ENCODE data around the gene MPHOSPH8.
"Not testable (repeated sequence)": the region's sequence is repeated elsewhere in the genome, so short reads cannot be mapped to it uniquely, and the experiment has no call there.

Gene MPHOSPH8

DNA sequence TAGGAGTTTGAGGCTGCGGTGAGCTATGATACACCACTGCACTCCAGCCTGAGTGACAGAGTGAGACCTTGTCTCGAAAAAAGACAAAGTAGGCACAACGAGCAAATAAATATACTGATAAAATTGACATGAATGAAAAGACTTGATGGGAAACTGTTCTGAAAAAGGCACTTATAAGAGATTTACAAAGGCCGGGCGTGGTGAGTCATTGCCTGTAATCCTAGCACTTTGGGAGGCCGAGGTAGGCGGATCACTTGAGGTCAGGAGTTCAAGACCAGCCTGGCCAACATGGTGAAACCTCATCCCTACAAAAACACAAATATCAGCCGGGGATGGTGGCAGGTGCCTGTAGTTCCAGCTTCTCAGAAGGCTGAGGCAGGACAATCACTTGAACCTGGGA is 58.0 kb downstream of the MPHOSPH8 start:
- not testable (repeated sequence) for DNase-seq

DNA sequence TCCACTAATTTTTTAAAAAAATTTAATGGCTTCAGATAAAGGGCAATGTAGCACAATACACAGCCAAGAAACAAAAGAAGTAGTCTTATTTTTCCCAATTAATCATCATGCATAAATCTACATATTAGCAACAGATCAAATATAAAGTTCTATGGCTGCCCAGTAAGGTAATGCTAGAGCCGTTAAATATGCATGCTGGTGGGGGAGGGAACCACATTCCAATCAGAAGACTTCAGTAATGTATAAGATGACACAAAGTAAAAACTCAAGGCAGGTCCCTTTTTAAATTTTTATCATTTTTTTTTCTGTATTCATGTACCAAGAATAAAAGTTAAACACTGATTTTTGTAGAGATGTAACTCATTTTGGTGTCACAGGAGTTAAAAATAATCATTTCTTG is 62.0 kb downstream of the MPHOSPH8 start:
- no peak for DNase-seq

DNA sequence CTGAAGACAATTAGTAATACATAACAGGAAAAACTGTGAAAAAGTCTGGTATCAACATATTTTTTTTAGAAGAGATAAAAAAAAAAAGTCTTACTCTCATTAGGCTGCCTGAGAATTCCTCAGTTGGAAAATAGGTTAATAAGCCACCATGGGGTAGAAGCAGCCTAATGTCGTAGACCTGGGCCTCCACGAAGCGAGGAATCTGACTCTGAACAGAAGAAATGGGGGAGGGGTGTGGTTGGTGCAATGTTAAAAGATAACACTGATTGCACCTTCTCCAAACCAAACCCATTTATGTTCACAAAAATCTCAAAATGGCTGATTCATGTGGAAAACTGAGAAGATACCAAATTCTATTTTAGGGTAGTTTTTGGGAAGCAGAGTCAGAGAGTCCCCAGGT is 62.4 kb downstream of the MPHOSPH8 start:
- DNase-seq = no peak

DNA sequence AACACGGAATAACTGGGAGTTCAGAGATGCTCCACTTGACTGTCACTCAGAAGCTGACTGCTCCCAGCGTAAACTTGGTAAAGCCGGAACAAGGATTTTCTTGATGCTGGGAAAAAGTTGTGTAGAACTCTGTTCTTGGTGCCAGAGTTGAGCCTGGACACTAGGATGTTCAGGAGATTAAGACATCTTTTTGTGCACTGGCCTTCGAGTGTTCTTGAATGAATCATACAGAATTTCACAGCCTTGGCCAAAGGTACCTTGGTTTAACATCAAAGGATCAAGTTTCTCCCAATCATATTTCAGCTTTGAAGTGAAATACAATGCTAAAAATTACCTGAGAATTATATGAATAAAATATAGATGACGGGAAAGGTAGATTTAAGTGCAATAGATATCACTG is 67.5 kb downstream of the MPHOSPH8 start:
- not testable (repeated sequence) for DNase-seq

DNA sequence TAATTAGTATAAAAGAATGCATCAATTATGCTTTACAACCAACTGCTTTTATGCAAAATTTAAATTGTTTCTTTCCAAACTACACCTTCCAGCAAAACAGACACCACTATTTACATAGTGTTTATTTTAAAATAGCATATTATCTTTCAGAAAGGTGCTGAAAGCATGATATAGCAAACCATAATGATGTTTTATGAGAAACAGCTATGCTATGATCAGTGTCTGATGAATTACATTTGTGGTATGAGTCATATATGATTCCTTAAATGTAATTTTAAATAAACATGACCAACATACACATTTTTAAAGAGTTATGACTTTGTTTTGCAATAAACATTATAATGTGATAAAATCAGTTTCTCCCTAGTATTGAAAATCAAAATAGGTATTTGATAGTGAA is 68.2 kb downstream of the MPHOSPH8 start:
- DNase-seq = not testable (repeated sequence)

DNA sequence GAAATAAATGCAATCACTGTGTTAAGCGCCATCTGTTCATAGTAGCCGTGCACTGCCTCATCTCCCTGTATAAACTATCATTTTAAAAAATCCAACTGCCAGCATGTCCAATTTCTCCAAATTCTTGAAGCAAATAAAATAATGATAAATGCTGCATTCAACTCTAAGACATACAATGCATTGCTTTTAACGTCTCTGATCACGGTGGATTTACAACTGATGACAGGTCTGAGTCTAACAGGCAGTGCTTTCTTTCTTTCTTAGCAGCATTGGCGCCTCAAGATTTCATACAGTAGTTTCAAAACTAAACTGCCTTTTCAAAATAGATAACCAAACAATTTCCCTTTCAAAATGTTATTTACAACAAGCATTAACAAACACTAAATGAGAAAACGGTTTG is 70.8 kb downstream of the MPHOSPH8 start:
- DNase-seq = not testable (repeated sequence)

DNA sequence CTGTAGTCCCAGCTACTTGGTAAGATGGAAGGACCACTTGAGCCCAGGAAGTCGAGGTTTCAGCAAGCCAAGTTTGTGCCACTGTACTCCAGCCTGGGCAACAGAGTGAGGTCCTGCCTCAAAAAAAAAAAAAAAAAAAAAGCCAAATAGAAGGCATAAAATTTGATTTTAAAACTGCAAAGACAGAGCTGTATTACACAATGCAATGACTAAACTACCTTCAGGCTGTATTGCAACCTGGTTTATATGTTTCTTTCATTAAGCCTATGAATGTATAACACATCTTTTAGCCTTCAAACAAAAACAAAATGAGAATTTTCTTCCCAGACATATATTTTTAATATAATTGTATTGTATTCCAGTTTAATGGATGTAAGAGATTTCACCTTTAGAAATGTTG is 75.6 kb downstream of the MPHOSPH8 start:
- not testable (repeated sequence) for DNase-seq

DNA sequence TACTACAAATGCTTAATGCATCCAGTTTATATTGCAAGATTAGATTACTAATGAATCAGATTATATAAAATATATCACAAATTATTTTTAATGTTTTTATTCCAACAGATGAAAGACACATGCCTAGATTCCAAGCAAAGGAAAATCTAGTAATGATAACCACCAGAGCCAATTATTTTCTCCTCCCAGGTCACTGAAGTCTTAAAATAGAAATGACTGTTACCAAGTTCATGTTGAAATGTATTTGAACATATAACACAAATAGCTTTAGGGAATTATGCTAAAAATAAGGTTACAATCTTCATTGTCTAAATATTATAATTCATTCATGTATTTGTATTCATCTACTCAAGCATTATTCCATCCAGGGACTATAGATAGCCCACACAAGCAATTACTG is 76.3 kb downstream of the MPHOSPH8 start:
- not testable (repeated sequence) for DNase-seq

DNA sequence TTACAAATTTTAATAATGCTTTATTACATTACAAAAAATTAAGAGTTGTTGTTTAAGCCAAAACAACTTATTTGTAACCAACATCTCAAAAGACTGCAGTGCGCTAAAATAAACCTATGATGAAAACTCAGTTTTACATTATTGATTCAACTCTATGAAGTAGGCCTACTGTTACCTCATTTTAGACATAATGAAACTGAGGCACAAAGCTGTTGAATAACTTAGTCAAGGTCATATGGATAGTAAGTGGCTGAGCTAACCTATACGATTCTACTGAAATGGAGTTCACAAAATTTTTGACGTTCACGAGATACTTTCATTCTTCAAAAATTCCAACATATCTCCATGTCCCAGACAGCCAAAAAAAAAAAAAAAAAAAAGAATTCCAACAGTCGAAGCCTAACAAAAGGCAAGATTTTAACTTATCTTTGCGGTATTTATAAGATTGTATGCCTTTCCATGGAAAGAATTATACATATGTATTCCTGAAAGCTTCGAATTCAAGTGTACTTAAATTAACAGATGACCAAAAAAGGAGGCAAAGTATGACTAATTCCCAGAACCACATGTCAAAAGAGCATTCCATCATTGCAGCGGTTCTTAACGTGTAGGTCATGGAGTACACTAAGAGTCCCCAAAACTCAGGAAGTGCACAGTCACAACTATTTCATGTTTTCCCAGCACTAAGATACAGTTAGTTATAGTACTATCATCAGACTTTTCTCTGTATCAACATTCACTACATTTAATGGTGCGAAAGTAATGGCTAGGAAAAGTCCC is 79.9 kb downstream of the MPHOSPH8 start:
- DNase-seq = no peak

DNA sequence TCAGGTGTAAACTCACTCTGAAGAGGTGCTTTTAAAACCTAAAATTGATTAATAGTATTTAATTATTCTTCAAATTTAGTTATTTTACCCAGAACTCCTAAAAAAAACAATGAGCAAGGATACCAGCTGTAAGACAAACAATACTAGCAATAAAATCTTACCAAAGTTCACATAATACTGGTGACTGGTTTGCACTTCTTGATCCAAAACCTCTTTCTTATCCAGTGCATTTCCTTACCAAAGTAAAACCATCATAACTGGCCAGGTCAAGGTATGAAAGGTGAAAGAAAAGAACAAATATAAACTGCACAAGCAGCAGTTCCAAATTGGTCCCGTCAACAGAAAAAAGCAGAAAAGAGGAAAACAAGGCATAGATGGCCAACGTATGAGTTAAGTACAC is 86.6 kb downstream of the MPHOSPH8 start:
- DNase-seq = no peak

Data from NCI-H524 (cell line).